Measurements from ENCODE around the gene RALA.
"Not testable (repeated sequence)": the region's sequence is repeated elsewhere in the genome, so short reads cannot be mapped to it uniquely, and the experiment has no call there.

The RALA gene

GRCh38 chr7:39745320-39745719 is 121.9 kb downstream of the RALA start:
- H3K4me1 ChIP-seq (ENCODE audit: insufficient read depth, low read length) = peaks cover 11% of the 10 kb centered on the region

DNA sequence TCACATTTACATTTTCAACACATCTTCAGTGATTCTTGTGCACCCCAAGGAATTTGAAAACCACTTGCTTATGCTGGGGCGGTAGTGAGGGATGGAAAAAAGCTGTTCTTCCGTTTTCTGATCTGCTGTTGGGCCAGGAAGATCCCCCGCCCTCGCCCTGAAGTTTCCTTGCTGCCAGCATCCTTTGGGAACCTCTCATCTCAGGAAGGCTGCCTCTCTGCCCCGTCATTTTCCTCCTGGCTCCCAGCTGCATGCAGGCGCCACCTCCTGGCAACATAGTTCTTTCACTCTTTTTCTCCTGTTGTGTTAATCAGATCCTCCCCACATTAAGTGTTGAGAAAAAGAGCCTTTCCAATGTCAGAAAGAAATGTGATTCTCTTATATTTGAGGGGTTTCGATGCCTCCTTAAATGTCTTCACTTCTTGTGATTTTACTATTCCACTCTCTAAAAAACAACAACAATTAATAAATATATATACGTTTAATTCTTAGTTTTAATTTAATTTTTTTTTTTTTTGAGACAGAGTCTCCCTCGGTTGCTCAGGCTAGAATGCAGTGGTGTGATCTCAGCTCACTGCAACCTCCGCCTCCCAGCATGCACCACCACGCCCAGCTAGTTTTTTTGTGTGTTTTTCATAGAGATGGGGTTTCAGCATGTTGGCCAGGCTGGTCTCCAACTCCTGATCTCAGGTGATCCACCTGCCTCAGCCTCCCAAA is 122.9 kb downstream of the RALA start:
- H3K27ac ChIP-seq (ENCODE audit: low read length) = no peak overlapping the region
- H3K9me3 ChIP-seq (ENCODE audit: insufficient read depth, low read depth, low read length) = no peaks in the 10 kb centered on the region
- H3K4me1 ChIP-seq (ENCODE audit: insufficient read depth, low read length) = peaks cover 11% of the 10 kb centered on the region
- no peaks in the 10 kb centered on the region for H3K36me3 ChIP-seq (ENCODE audit: insufficient read depth, low read depth, low read length)
- no peak overlapping the region for H3K9ac ChIP-seq (ENCODE audit: low read depth, low read length)
- H3K4me3 ChIP-seq (ENCODE audit: low read length) = no peak overlapping the region
- H3K27me3 ChIP-seq (ENCODE audit: insufficient read depth, low read length) = no peaks in the 10 kb centered on the region

More at GRCh38 chr7:39745320-39745719, 121.9 kb downstream of the RALA start:
- Histone ChIP-seq H3K9me3 (ENCODE audit: insufficient read depth, low read depth, low read length) (no peaks in the 10 kb centered on the region), H3K27ac (ENCODE audit: low read length) (no peak overlapping the region), H3K4me3 (ENCODE audit: low read length) (no peak overlapping the region), H3K36me3 (ENCODE audit: insufficient read depth, low read depth, low read length) (no peaks in the 10 kb centered on the region), H3K9ac (ENCODE audit: low read depth, low read length) (no peak overlapping the region), H3K27me3 (ENCODE audit: insufficient read depth, low read length) (no peaks in the 10 kb centered on the region)

DNA sequence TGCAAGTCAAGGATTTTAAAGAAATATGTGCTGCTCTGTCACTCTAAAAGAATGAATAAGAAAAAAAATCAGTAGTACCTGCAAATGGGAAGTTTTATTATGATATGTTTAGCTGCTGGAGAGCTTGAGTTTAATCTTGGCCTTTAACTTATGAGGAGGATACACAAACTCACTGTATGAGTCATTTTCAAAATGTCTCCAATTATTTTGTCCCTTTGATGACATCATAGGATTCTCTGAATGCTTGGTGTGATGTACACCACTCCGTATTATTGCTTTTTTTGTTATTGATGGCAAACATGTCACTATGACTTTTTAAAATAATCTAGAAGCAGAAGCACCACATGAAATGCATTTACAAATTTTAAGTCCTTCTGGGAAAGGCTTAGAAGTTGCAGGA is 125.8 kb downstream of the RALA start:
- Histone ChIP-seq H3K4me1 (ENCODE audit: insufficient read depth, low read length) (peaks cover 11% of the 10 kb centered on the region), H3K9ac (ENCODE audit: low read depth, low read length) (no peak overlapping the region), H3K27ac (ENCODE audit: low read length) (no peak overlapping the region), H3K4me3 (ENCODE audit: low read length) (no peak overlapping the region), H3K36me3 (ENCODE audit: insufficient read depth, low read depth, low read length) (no peaks in the 10 kb centered on the region), H3K9me3 (ENCODE audit: insufficient read depth, low read depth, low read length) (no peaks in the 10 kb centered on the region), H3K27me3 (ENCODE audit: insufficient read depth, low read length) (no peaks in the 10 kb centered on the region)

DNA sequence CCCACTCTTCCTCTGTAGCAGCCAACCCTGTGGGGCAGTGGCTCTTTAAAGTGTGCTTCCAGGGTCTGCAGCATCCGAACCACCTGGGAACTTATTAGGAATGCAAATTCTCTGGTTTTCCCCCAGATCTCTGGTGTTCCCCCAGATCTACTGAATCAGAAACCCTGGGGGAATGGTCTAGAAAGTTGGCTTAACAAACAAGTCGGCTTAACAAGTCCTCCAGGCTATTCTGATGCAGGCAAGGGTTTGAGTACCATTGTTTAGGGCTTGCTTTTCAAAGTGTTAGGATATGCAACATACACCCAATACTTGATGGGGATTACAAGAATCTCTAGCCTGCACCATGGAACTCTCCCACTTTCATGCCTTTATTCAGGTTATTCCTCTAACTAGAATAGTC is 126.3 kb downstream of the RALA start:
- no peaks in the 10 kb centered on the region for H3K36me3 ChIP-seq (ENCODE audit: insufficient read depth, low read depth, low read length)
- H3K9ac ChIP-seq (ENCODE audit: low read depth, low read length) = no peak overlapping the region
- H3K9me3 ChIP-seq (ENCODE audit: insufficient read depth, low read depth, low read length) = no peaks in the 10 kb centered on the region
- H3K4me3 ChIP-seq (ENCODE audit: low read length) = no peak overlapping the region
- H3K27ac ChIP-seq (ENCODE audit: low read length) = no peak overlapping the region
- no peaks in the 10 kb centered on the region for H3K27me3 ChIP-seq (ENCODE audit: insufficient read depth, low read length)
- H3K4me1 ChIP-seq (ENCODE audit: insufficient read depth, low read length) = peaks cover 17% of the 10 kb centered on the region

- H3K36me3 ChIP-seq (ENCODE audit: insufficient read depth, low read depth, low read length) = no peaks in the 10 kb centered on the region
- peaks cover 17% of the 10 kb centered on the region for H3K4me1 ChIP-seq (ENCODE audit: insufficient read depth, low read length)
These were observed 127.1 kb downstream of the RALA start for GRCh38 chr7:39750253-39751077.

DNA sequence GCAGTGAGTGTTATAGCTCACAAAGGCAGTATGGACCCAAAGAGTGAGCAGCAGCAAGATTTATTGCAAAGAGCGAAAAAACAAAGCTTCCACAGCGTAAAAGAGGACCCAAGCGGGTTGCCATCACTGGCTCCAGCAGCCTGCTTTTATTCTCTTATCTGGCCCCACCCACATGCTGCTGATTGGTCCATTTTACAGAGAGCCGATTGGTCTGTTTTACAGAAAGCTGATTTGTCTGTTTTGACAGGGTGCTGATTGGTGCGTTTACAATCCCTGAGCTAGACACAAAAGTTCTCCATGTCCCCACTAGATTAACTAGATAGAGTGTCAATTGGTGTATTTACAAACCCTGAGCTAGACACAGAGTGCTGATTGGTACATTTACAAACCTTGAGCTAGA is 129.9 kb downstream of the RALA start:
- peaks cover 13% of the 10 kb centered on the region for H3K4me1 ChIP-seq (ENCODE audit: insufficient read depth, low read length)

More at GRCh38 chr7:39750253-39751077, 127.1 kb downstream of the RALA start:
- no peaks in the 10 kb centered on the region for H3K9me3 ChIP-seq (ENCODE audit: insufficient read depth, low read depth, low read length)
- no peak overlapping the region for H3K27ac ChIP-seq (ENCODE audit: low read length)
- H3K4me3 ChIP-seq (ENCODE audit: low read length) = no peak overlapping the region
- H3K27me3 ChIP-seq (ENCODE audit: insufficient read depth, low read length) = no peaks in the 10 kb centered on the region
- H3K9ac ChIP-seq (ENCODE audit: low read depth, low read length) = no peak overlapping the region

DNA sequence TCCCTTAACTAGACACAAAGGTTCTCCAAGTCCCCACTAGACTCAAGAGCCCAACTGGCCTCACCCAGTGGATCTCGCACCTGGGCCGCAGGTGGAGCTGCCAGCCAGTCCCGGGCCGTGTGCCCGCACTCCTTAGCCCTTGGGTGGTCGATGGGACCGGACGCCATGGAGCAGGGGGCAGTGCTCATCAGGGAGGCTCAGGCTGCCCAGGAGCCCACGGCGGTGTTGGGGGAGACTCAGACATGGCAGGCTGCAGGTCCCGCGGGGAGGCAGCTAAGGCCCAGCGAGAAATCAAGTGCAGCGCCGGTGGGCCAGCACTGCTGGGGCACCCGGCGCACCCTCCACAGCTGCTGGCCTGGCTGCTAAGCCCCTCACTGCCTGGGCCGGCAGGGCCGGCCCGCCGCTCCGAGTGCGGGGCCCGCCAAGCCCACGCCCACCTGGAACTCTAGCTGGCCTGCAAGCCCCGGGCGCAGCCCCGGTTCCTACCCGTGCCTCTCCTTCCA is 130.5 kb downstream of the RALA start:
- peaks cover 5% of the 10 kb centered on the region; the same call in 1 of the 2 replicates for H3K9me3 ChIP-seq (ENCODE audit: insufficient read depth, low read depth, low read length)
- no peak overlapping the region for H3K4me3 ChIP-seq (ENCODE audit: low read length)
- peaks cover 13% of the 10 kb centered on the region for H3K4me1 ChIP-seq (ENCODE audit: insufficient read depth, low read length)
- H3K36me3 ChIP-seq (ENCODE audit: insufficient read depth, low read depth, low read length) = no peaks in the 10 kb centered on the region
- H3K27ac ChIP-seq (ENCODE audit: low read length) = no peak overlapping the region
- H3K9ac ChIP-seq (ENCODE audit: low read depth, low read length) = no peak overlapping the region
- no peaks in the 10 kb centered on the region for H3K27me3 ChIP-seq (ENCODE audit: insufficient read depth, low read length)

More for the DNA sequence above, 129.9 kb downstream of the RALA start:
- H3K4me3 ChIP-seq (ENCODE audit: low read length); H3K27ac ChIP-seq (ENCODE audit: low read length); H3K9ac ChIP-seq (ENCODE audit: low read depth, low read length); H3K9me3 ChIP-seq (ENCODE audit: insufficient read depth, low read depth, low read length); H3K27me3 ChIP-seq (ENCODE audit: insufficient read depth, low read length); H3K36me3 ChIP-seq (ENCODE audit: insufficient read depth, low read depth, low read length): not testable (repeated sequence)

DNA sequence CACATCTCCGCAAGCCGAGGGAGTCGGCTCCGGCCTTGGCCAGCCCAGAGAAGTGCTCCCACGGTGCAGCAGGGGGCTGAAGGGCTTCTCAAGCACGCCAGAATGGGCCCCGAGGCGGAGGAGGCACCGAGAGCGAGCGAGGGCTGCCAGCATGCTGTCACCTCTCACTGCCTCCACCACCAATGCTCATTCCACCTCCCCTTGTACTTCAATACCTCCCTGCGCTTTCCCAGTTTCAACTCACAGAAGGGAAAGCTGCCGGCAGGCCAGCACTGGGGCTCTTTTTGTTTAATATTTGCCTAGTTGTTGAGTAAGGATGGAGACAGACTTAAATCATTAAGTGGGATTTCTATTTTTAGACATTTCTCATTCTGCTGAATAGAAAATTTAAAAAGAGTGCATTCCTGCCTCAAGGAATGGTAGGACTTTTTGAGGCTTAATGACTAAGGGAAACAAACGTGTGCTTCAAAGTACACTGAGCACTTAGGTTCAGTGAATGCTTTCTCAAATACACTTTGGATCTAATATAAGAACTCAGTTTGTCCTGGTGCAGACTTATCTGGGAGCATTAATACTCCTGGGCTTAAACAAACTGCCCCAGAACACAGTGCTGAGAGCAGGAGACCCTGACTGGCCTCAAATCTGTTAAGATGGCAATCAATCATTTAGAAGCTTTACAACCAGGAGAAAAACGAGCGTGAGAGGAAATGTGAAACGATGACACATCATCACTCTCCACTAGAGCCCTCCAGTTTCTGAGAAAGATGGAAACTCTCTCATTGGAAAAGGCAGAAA is 131.2 kb downstream of the RALA start:
- Histone ChIP-seq H3K36me3 (ENCODE audit: insufficient read depth, low read depth, low read length) (no peaks in the 10 kb centered on the region), H3K9me3 (ENCODE audit: insufficient read depth, low read depth, low read length) (peaks cover 5% of the 10 kb centered on the region; the same call in 1 of the 2 replicates), H3K4me3 (ENCODE audit: low read length) (no peak overlapping the region), H3K4me1 (ENCODE audit: insufficient read depth, low read length) (peaks cover 8% of the 10 kb centered on the region), H3K27me3 (ENCODE audit: insufficient read depth, low read length) (no peaks in the 10 kb centered on the region), H3K9ac (ENCODE audit: low read depth, low read length) (no peak overlapping the region), H3K27ac (ENCODE audit: low read length) (no peak overlapping the region)

DNA sequence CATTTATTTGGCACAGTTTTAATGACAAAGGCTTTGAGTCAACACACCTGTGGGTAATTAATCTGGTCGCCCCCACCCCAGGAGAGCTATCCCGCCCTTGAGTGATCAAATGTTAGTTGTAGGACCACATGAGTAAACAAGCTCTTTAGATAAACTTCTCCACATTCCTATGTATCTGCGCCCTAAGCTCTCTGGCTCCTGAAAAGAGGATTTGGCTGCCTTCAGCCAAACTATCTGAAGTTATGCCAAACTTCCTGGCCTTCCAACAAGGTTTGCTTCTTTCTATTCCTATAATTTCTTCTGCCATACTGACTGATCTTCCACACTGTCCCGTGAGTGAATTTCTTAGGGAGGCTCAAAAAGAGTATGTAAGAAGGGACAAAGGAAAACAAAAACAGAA is 134.2 kb downstream of the RALA start:
- Histone ChIP-seq H3K9me3 (ENCODE audit: insufficient read depth, low read depth, low read length) (peaks cover 5% of the 10 kb centered on the region; the same call in 1 of the 2 replicates), H3K27ac (ENCODE audit: low read length) (no peak overlapping the region), H3K4me3 (ENCODE audit: low read length) (no peak overlapping the region), H3K27me3 (ENCODE audit: insufficient read depth, low read length) (no peaks in the 10 kb centered on the region), H3K4me1 (ENCODE audit: insufficient read depth, low read length) (peaks cover 19% of the 10 kb centered on the region), H3K9ac (ENCODE audit: low read depth, low read length) (no peak overlapping the region), H3K36me3 (ENCODE audit: insufficient read depth, low read depth, low read length) (no peaks in the 10 kb centered on the region)

Measured in iPS-20b (cell line).